Activated gamma-delta T cell (primary cell): ENCODE measurements around the gene METTL27.
"Not testable (repeated sequence)": the region's sequence is repeated elsewhere in the genome, so short reads cannot be mapped to it uniquely, and the experiment has no call there.

Experiments
- DNase-seq: peaks from one replicate; lab custom pipeline; 2025; lab: John Stamatoyannopoulos, UW

METTL27 gene

GRCh38 chr7:73820013-73820412 is 22.3 kb downstream of the METTL27 start:
- DNase-seq = no peak

- DNase-seq = no peak
Measured at GRCh38 chr7:73817121-73817520, 25.2 kb downstream of the METTL27 start.

- DNase-seq = no peak
Measured at GRCh38 chr7:73815436-73815835, 26.9 kb downstream of the METTL27 start.

- no peak for DNase-seq
Measured at GRCh38 chr7:73812996-73813395, 29.3 kb downstream of the METTL27 start.

- no peak for DNase-seq
Measured at GRCh38 chr7:73811760-73812168, 30.6 kb downstream of the METTL27 start.

- no peak for DNase-seq
Measured at GRCh38 chr7:73810998-73811360, 31.3 kb downstream of the METTL27 start.

GRCh38 chr7:73809467-73809951 is 32.8 kb downstream of the METTL27 start:
- no peak for DNase-seq

- no peak for DNase-seq
Measured at GRCh38 chr7:73802459-73802858, 39.9 kb downstream of the METTL27 start.

- DNase-seq = no peak
Measured at GRCh38 chr7:73801577-73801976, 40.7 kb downstream of the METTL27 start.

GRCh38 chr7:73799282-73800141 is 42.8 kb downstream of the METTL27 start:
- DNase-seq = no peak

- DNase-seq = not testable (repeated sequence)
Measured at GRCh38 chr7:73797176-73797575, 45.1 kb downstream of the METTL27 start.

- not testable (repeated sequence) for DNase-seq
Measured at GRCh38 chr7:73796656-73797055, 45.7 kb downstream of the METTL27 start.

GRCh38 chr7:73795188-73795587 is 47.1 kb downstream of the METTL27 start:
- DNase-seq = not testable (repeated sequence)

- DNase-seq = not testable (repeated sequence)
Measured at GRCh38 chr7:73791170-73791690, 51.1 kb downstream of the METTL27 start.

- no peak for DNase-seq
Measured at GRCh38 chr7:73789051-73789450, 53.3 kb downstream of the METTL27 start.

GRCh38 chr7:73787786-73788048 is 54.6 kb downstream of the METTL27 start:
- not testable (repeated sequence) for DNase-seq

- no peak for DNase-seq
Measured at GRCh38 chr7:73786588-73786987, 55.7 kb downstream of the METTL27 start.
